ENCODE data around the gene SUPT3H.
"Not testable (repeated sequence)": the region's sequence is repeated elsewhere in the genome, so short reads cannot be mapped to it uniquely, and the experiment has no call there.

The SUPT3H gene

GRCh38 chr6:45320349-45320748 lies 57.4 kb downstream of the SUPT3H start:
- DNase-seq: no peak

GRCh38 chr6:45314146-45314545 lies 63.6 kb downstream of the SUPT3H start:
- no peak for DNase-seq

GRCh38 chr6:45310118-45310788 lies 67.5 kb downstream of the SUPT3H start:
- DNase-seq: peak; percentile 8

GRCh38 chr6:45305546-45305945 lies 72.2 kb downstream of the SUPT3H start:
- no peak for DNase-seq

- DNase-seq: no peak
Measured at GRCh38 chr6:45302832-45303231, 74.9 kb downstream of the SUPT3H start.

GRCh38 chr6:45301348-45302142 lies 76.2 kb downstream of the SUPT3H start:
- DNase-seq: no peak

GRCh38 chr6:45300736-45301135 lies 77.0 kb downstream of the SUPT3H start:
- no peak for DNase-seq

GRCh38 chr6:45299096-45299581 lies 78.6 kb downstream of the SUPT3H start:
- DNase-seq: no peak

- DNase-seq: no peak
Measured at GRCh38 chr6:45297320-45297719, 80.4 kb downstream of the SUPT3H start.

GRCh38 chr6:45294065-45294701 lies 83.6 kb downstream of the SUPT3H start:
- not testable (repeated sequence) for DNase-seq

- no peak for DNase-seq
Measured at GRCh38 chr6:45293306-45293705, 84.4 kb downstream of the SUPT3H start.

- DNase-seq: no peak
Measured at GRCh38 chr6:45289751-45290514, 87.8 kb downstream of the SUPT3H start.

GRCh38 chr6:45286707-45287106 lies 91.0 kb downstream of the SUPT3H start:
- DNase-seq: not testable (repeated sequence)

- DNase-seq: no peak
Measured at GRCh38 chr6:45278367-45278766, 99.4 kb downstream of the SUPT3H start.

- DNase-seq: not testable (repeated sequence)
Measured at GRCh38 chr6:45277741-45278140, 100.0 kb downstream of the SUPT3H start.

- no peak for DNase-seq
Measured at GRCh38 chr6:45275358-45275757, 102.4 kb downstream of the SUPT3H start.

GRCh38 chr6:45272626-45273025 lies 105.1 kb downstream of the SUPT3H start:
- DNase-seq: no peak

- DNase-seq: no peak
Measured at GRCh38 chr6:45265246-45265645, 112.5 kb downstream of the SUPT3H start.

- no peak for DNase-seq
Measured at GRCh38 chr6:45260696-45261095, 117.0 kb downstream of the SUPT3H start.

- no peak for DNase-seq
Measured at GRCh38 chr6:45256697-45257695, 120.7 kb downstream of the SUPT3H start.

GRCh38 chr6:45255434-45255833 lies 122.3 kb downstream of the SUPT3H start:
- DNase-seq: no peak

- no peak for DNase-seq
Measured at GRCh38 chr6:45254253-45254652, 123.5 kb downstream of the SUPT3H start.

Measured in stimulated activated CD4-positive, alpha-beta T cell treated with anti-CD3 and anti-CD28 coated beads, Interleukin-15, amount 100 ng/mL, for 24 hours (primary cell).